HG03521 (cell line): ENCODE data around the gene IRX4.
"Not testable (repeated sequence)": the region's sequence is repeated elsewhere in the genome, so short reads cannot be mapped to it uniquely, and the experiment has no call there.

ENCODE experiments used
- ATAC-seq: cut with Tn5 transposase; IDR thresholded peaks from one replicate; pipeline ENCODE4 v1.9.1; 2021; ENCODE audit warnings: mild to moderate bottlenecking, moderate library complexity; ENCODE audit not compliant: unreplicated experiment

The IRX4 gene

DNA sequence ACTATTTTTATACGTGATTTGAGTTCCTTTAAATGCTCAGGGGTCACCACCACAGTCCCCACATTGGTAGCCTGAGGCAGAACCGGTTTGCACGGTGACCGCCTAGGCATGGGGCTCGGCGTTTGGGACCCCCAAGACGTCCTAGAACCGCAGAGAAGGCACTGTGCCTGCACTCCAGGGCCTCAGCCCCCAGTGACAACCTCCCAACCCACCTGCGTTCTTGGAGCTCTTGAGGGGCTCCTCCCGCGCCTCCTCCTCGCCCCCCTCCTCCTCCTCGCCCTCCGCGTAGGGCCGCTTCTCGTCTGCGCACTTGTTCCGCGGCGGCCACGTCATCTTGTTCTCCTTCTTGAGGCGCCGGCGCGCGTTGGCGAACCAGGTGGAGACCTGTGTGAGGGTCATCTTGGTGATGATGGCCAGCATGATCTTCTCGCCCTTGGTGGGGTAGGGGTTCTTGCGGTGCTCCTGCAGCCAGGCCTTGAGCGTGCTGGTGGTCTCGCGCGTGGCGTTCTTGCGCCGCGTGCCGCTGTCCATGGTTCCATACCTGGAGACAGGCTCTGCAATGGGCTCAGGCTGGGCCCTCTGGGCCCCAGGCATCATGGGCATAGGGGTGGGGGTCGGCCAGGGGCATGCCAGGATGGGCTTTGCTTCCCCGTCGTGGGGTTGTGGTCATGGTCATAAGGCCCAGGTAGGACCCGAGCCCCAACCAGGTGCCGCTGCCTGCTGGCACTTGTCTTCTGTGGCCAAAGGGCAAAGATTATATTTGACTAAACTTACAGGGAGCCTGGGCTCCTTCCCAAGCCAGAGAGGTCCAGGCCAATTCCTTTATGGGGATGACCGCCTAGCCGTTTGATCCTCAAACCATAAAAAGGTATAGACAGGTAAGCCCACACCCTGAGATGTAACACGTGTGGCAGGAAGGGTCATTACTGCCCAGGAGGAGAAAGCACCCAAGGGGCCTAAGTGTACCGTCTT is 3.1 kb downstream of the IRX4 start:
- ATAC-seq = no peak

DNA sequence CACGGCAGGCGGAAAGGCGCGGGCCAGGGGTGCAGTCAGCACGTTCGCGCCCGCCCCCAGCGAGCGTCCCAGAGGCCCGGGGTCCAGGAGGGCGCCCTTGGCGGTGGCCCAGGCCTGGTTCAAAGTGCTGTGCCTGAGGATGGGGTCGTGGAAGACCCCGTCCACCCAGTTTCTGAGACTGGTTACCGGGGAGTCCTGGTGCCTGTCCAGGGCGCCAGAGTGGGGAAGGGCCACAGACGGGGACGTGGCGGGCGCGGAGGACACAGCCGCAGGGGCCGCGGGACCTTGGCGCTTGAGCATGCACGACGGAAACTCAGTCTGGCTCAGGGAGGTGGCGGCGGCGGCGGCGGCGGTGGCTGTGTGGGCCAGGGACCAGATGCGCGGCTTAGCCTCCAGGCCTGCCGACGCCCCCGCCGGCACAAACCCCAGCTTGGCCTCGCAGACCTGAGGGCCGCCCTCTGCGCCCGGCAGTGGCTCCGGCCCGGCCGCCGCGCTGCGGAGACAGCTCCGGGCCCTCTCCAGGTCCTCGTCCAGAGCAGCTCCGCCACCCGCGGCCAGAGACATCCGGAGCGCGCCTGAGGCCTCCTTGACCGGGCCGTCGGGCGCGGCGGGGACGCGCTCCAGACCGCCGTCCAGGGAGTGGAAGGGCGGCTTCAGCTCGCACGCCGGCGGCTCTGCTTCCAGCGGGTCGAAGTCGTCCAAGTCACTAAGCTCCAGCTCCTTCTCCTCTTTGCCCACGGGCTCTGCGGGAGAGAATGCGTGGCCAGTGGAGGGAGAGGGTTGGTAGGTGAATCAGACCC is 4.5 kb downstream of the IRX4 start:
- ATAC-seq = no peak

- no peak for ATAC-seq
Observed at GRCh38 chr5:1877103-1878049, 5.3 kb downstream of the IRX4 start.

DNA sequence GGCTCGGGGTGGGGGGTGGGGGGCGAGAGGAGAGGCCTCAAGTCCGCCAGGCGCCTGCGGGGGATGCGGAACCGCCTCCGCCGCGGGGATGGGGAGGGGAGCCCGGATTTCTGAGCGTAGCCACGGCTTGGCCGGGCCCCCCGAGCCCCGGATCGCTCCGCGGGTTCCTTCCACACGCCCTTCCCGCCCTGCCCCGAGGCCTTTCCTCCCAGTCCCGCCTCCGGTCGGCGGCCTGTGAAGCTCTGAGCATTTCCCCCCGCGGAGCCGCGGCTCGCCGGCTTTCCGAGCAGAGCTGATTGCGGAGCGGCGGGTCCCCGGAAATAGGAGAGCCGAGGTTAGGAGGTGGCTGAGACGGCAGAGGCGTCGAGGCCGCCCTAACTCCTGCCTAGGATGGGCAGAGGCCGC is 6.1 kb downstream of the IRX4 start:
- ATAC-seq = no peak

- no peak for ATAC-seq
Observed at GRCh38 chr5:1875843-1876659, 6.7 kb downstream of the IRX4 start.

DNA sequence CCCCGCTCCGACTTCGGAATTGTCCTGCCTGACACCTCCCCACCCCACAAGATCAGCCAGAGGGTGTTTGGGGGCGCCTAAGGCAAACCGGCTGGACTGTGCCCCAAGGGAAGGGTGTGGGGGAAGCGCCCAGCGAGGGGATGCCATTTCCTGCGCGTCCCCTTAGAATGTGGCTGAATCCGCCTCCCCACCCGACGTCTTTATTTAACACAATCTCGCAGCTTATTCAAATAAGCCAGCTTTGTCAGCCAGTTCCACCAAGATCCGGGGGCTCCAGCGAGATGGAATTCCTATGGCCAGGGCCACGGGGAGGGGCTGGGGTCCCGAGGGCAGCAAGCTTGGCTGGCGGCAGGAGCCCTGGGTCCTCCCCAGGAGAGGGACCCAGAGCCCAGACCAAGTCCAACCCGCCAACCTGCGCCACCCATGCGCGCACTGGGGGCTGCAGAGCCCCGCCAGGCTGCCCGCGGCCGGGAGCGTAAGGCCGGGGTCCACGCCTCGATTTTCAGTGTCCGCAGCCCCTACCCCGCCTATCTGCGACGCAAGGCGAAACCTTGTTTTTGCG is 7.4 kb downstream of the IRX4 start:
- ATAC-seq = no peak

DNA sequence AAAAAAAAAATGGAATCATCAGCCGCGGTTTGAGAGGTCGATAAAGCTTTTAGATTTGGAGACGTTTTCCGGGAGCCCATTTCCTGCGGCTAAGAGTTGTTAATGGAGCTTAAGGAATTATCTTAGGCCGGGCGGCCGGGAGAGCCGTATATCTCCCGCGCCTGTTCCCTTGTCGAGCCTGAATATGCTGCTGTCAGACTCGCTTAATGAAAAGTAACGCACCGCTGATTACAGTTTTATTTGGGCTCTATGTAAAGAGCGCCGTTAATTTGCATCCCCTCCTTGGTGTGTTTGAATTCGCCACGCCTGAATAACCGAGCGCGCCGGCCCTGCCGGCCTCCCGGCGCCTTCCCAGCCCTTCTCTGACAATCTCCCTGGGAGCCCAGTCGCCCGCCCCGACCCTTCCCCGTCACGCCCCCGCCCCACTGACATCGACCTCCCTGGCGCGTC is 7.9 kb downstream of the IRX4 start:
- ATAC-seq = no peak

- ATAC-seq = no peak
Observed at GRCh38 chr5:1874348-1874747, 8.4 kb downstream of the IRX4 start.

DNA sequence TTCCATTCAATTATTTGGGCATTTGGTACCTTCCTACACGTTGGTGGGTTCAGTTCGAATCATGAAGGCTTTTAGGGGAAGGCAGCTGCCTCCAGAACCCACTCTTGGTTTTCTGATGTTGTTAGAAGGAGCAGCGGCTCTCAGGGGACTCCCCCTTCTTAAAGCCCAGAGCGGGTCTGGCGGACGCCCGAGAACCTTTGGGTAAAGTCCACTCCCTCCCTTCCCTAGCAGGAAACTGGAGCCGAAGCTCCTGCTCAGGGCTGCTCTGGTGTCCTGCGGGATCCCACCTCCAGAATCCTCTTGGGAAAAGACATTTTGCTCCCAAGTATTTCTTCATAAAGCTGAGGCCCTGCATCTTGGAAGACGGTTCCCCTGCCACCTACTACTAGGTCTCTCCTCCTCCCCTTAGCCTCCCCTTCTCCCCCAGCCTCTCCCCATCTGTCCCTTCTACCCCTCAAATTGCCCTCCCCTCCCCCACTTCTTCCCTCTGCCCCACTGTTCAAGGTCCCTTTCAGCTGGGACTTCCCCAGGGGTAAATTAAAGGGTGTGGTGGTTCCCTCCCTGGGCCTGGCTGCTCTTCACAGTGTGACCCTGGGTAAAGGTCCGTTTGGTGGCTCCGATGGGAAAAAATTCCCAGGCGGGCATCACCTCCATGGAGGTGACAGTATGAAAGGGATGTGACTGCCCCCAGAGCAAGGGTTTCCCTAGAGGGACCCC is 9.3 kb downstream of the IRX4 start:
- no peak for ATAC-seq

DNA sequence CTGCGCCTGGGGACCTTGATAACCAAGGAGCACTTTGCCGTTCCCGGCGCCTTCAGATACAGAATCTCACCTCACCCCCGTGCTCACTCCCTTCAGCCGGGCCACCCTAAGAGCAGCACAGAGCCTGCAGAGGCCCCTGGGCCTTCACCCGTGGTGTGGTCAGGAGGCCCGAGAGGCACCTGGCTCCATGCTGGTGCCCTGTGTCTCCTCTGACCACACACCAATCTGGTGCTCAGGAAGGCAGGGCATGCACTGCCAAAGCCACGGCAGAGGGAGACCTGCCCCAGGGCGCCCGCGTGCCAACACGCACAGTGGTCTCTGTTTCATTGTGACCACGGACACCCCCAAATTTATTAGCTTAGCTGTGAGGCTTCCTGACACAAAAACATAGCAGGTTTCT is 11.3 kb downstream of the IRX4 start:
- ATAC-seq = no peak

DNA sequence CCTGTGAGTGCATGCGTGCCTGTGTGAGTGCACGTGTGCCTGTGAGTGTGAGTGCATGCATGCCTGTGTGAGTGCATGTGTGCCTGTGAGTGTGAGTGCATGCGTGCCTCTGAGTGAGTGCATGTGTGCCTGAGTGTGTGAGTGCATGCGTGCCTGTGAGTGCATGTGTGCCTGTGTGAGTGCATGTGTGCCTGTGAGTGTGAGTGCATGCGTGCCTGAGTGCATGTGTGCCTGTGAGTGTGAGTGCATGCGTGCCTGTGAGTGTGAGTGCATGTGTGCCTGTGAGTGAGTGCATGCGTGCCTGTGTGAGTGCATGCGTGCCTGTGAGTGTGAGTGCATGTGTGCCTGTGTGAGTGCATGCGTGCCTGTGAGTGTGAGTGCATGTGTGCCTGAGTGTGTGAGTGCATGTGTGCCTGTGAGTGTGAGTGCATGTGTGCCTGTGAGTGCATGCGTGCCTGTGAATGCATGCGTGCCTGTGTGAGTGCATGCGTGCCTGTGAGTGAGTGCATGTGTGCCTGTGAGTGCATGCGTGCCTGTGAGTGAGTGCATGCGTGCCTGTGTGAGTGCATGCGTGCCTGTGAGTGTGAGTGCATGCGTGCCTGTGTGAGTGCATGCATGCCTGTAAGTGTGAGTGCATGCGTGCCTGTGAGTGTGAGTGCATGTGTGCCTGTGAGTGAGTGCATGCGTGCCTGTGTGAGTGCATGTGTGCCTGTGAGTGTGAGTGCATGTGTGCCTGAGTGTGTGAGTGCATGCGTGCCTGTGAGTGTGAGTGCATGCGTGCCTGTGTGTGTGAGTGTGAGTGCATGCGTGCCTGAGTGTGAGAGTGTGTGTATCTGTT is 12.1 kb downstream of the IRX4 start:
- not testable (repeated sequence) for ATAC-seq

GRCh38 chr5:1868886-1869475 is 13.7 kb downstream of the IRX4 start:
- ATAC-seq = no peak

- no peak for ATAC-seq
Observed at GRCh38 chr5:1867815-1868143, 14.9 kb downstream of the IRX4 start.

GRCh38 chr5:1867114-1867814 is 15.5 kb downstream of the IRX4 start:
- no peak for ATAC-seq

- no peak for ATAC-seq
Observed at GRCh38 chr5:1865948-1866347, 16.8 kb downstream of the IRX4 start.

- ATAC-seq = no peak
Observed at GRCh38 chr5:1865486-1865885, 17.2 kb downstream of the IRX4 start.

GRCh38 chr5:1864896-1865440 is 17.8 kb downstream of the IRX4 start:
- no peak for ATAC-seq
